ENCODE results near the gene MIOS.

- TF ChIP-seq FOXK2 (IDR thresholded peaks at IDR 0.05) (no peak), FOXM1 (IDR thresholded peaks at IDR 0.05; ENCODE audit: borderline replicate concordance) (no peak), ELF4 (IDR thresholded peaks at IDR 0.05) (no peak), ZNF384 (IDR thresholded peaks at IDR 0.05) (no peak), SP1 (IDR thresholded peaks at IDR 0.05) (no peak), HDGF (IDR thresholded peaks at IDR 0.05; ENCODE audit: borderline replicate concordance) (no peak), TARDBP (IDR thresholded peaks at IDR 0.05) (no peak), L3MBTL2 (conservative IDR thresholded peaks at IDR 0.05) (no peak), BHLHE40 (IDR thresholded peaks at IDR 0.05; ENCODE audit: borderline replicate concordance) (no peak), SUZ12 (IDR thresholded peaks at IDR 0.05) (no peak), FOXA1 (IDR thresholded peaks at IDR 0.05) (no peak), LEF1 (IDR thresholded peaks at IDR 0.05; ENCODE audit: borderline replicate concordance) (no peak)
Measured at GRCh38 chr7:7630626-7631329, 64.1 kb downstream of the MIOS start.

Data from HEK293T (cell line).